HEK293T (cell line): ENCODE data around the gene RFC3.

Experiments used
- BHLHE40 ChIP-seq: fragments of 450-650 bp; IDR thresholded peaks from 2 replicates; pipeline ENCODE4 v1.6.1; 2016; ENCODE audit warnings: mild to moderate bottlenecking, moderate library complexity, borderline replicate concordance
- CTBP1 ChIP-seq: fragments of 450-650 bp; IDR thresholded peaks from 2 replicates; pipeline ENCODE4 v1.6.1; 2016; ENCODE audit warnings: borderline replicate concordance
- FOXA1 ChIP-seq: fragments of 450-650 bp; IDR thresholded peaks from 2 replicates; pipeline ENCODE4 v1.6.1; 2016; ENCODE audit warnings: mild to moderate bottlenecking
- FOXM1 ChIP-seq: fragments of 450-650 bp; IDR thresholded peaks from 2 replicates; pipeline ENCODE4 v1.6.1; 2017; ENCODE audit warnings: mild to moderate bottlenecking, borderline replicate concordance
- LEF1 ChIP-seq: fragments of 450-650 bp; IDR thresholded peaks from 2 replicates; pipeline ENCODE4 v1.6.1; 2017; ENCODE audit warnings: mild to moderate bottlenecking, borderline replicate concordance
- SUZ12 ChIP-seq: fragments of 450-650 bp; IDR thresholded peaks from 2 replicates; pipeline ENCODE4 v1.6.1; 2016; ENCODE audit warnings: mild to moderate bottlenecking

DNA sequence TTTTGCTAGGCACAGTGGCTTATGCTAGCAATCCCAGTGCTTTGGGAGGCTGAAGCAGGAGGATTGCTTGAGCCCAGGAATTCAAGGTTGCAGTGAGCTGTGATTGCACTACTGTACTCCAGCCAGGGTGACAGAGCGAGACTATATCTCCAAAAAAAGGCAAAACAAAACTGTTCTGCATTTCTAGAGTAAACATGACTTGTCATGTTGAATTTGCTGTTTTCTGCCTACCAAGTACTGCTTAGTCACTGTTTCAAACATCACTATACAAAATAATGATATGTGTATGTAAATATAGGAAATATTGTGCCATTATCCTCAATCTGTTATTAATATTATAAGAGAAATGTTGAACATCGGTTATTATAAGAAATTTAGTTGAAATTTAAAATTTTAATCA lies 9.2 kb downstream of the RFC3 start:
- no peak for TF ChIP-seq BHLHE40
- no peak for TF ChIP-seq FOXM1
- no peak for TF ChIP-seq SUZ12
- TF ChIP-seq FOXA1, result no peak
- no peak for TF ChIP-seq LEF1
- no peak for TF ChIP-seq CTBP1
